ENCODE data around the gene REXO5. TPM values are rescaled to one million over a fixed set of nuclear protein-coding genes. Genes with fewer than 3 reads are reported as not detected.

Gene REXO5
- total and polyA plus RNA-seq, 9 donors: 0.73 to 7.6 (median 3.5) TPM

DNA sequence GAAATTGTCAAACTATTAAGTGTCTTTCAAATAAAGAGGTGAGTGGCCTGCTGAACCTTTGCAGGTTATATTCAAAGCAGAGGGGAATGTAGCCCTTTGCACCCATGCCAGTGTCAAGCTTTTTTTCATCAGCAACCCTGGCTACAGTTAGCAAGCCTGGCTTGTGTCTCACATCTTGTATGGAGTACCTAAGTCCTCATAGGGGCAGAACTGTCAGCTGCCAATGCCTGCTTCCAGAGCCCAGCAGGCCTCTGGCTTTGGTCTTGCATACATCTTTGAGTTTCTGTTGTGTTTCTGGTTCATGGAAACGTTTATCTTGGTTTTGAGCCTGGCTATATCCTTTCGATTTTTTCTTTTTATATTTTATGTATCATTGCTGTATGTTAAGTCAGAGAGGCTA, 26.8 kb downstream of the REXO5 start:
- H3K36me3 ChIP-seq: no peaks in the 10 kb centered on the region

DNA sequence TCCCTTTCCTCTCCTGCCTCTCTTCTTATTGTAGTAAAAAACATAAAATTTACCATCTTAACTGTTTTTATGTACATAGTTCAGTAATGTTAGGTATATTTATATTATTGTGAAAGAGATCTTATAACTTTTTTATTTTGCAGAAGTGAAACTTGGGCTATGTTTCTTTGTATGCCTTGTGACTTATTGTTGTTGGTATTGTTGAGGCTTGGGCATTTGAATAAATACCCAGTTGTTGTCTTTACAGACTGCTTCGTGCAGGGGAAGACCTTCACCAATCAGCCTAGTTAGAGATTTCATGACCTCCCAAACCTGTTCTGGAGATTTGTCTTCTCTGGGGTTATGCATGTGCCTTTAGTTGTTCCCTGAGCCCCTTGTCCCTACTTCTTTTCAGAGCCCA, 31.9 kb downstream of the REXO5 start:
- no peaks in the 10 kb centered on the region for H3K9me3 ChIP-seq
- no peak for TF ChIP-seq EP300 (IDR thresholded peaks at IDR 0.05)
- no peak for TF ChIP-seq POLR2A (IDR thresholded peaks at IDR 0.05)
- TF ChIP-seq, protein P1, sequence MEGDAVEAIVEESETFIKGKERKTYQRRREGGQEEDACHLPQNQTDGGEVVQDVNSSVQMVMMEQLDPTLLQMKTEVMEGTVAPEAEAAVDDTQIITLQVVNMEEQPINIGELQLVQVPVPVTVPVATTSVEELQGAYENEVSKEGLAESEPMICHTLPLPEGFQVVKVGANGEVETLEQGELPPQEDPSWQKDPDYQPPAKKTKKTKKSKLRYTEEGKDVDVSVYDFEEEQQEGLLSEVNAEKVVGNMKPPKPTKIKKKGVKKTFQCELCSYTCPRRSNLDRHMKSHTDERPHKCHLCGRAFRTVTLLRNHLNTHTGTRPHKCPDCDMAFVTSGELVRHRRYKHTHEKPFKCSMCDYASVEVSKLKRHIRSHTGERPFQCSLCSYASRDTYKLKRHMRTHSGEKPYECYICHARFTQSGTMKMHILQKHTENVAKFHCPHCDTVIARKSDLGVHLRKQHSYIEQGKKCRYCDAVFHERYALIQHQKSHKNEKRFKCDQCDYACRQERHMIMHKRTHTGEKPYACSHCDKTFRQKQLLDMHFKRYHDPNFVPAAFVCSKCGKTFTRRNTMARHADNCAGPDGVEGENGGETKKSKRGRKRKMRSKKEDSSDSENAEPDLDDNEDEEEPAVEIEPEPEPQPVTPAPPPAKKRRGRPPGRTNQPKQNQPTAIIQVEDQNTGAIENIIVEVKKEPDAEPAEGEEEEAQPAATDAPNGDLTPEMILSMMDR (IDR thresholded peaks at IDR 0.05): no peak
- no peak for DNase-seq
- no peaks in the 10 kb centered on the region for H3K36me3 ChIP-seq
- intact Hi-C loops (cut with DNase I): no loop called here
- WGBS, 3 donors: 77 to 85% (median 84%) methylated on average over 1 of the region's 1 CpG
- no peaks in the 10 kb centered on the region for H3K27me3 ChIP-seq
- no peaks in the 10 kb centered on the region for H3K4me1 ChIP-seq (ENCODE audit: insufficient read depth)
- no peak overlapping the region for H3K27ac ChIP-seq
- no peak overlapping the region for H3K4me3 ChIP-seq

More for the DNA sequence above, 26.8 kb downstream of the REXO5 start:
- intact Hi-C loops (cut with DNase I): no loop called here
- TF ChIP-seq EP300 (IDR thresholded peaks at IDR 0.05) (no peak), POLR2A (IDR thresholded peaks at IDR 0.05) (no peak)
- TF ChIP-seq, protein P1 (IDR thresholded peaks at IDR 0.05): no peak
- H3K27ac ChIP-seq: no peak overlapping the region
- H3K4me1 ChIP-seq (ENCODE audit: insufficient read depth): no peaks in the 10 kb centered on the region
- no peak overlapping the region for H3K4me3 ChIP-seq
- no peaks in the 10 kb centered on the region for H3K27me3 ChIP-seq
- no peaks in the 10 kb centered on the region for H3K9me3 ChIP-seq
- 82 to 84% (median 84%) methylated on average over 2 of the region's 2 CpGs for WGBS, 3 donors
- no peak for DNase-seq

DNA sequence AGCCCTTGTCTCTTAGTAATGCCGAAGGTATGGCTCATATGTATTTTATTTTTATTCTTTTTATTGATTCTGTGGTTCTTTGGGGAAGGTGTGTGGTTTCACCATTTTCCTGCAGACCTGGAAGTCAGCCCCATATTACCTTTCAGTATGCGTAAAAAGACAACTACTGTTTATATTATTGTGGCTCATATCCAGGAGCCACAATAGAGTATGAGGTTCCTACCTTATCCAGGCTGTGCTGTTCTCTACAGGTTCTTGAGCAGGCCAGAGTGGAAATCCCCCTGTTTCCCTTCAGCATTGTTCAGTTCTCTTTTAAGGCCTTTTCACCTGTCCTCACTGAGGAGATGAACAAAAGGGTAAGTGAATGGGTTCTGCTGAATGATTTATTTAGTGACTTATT, 33.2 kb downstream of the REXO5 start:
- no peak overlapping the region for H3K4me3 ChIP-seq
- H3K27me3 ChIP-seq: no peaks in the 10 kb centered on the region
- intact Hi-C loops (cut with DNase I): no loop called here
- TF ChIP-seq POLR2A (IDR thresholded peaks at IDR 0.05): no peak
- TF ChIP-seq EP300 (IDR thresholded peaks at IDR 0.05): no peak
- TF ChIP-seq, protein P1 (IDR thresholded peaks at IDR 0.05): no peak
- no peaks in the 10 kb centered on the region for H3K9me3 ChIP-seq
- DNase-seq: no peak
- no peak overlapping the region for H3K27ac ChIP-seq
- no peaks in the 10 kb centered on the region for H3K36me3 ChIP-seq
- 96 to 98% (median 96%) methylated on average over 2 of the region's 2 CpGs for WGBS, 3 donors
- H3K4me1 ChIP-seq (ENCODE audit: insufficient read depth): no peaks in the 10 kb centered on the region

DNA sequence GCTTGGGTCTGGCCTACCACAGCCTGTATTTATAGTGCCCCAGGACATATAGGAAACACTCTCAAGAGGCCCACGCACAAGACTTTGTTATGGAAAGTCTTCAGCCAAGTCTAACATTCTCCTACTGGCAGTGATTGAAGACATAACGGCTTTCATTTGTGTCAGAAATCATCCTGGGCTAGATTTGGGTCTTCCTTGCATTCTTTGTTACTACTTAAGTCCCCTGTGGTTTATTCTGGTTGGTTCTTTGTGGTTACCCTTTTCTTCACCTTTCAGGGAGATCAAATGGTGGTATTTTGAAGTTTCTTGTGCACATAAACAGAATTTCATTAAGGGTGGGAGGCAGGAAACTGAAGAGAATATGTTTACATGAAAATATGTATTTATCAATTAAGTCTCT, 37.7 kb downstream of the REXO5 start:
- no peak overlapping the region for H3K27ac ChIP-seq
- no peak for DNase-seq
- no peaks in the 10 kb centered on the region for H3K4me1 ChIP-seq (ENCODE audit: insufficient read depth)
- intact Hi-C loops (cut with DNase I): loop anchor here in 2 of 4 donors (10.0 kb wide), 2 partner anchors 241 to 311 kb away; partner anchors contain the start of genes DNAH3 (in 1 of the 2) and LDAF1 (in 1 of the 2)
- no peak overlapping the region for H3K4me3 ChIP-seq
- no peaks in the 10 kb centered on the region for H3K36me3 ChIP-seq
- TF ChIP-seq EP300 (IDR thresholded peaks at IDR 0.05) (no peak), POLR2A (IDR thresholded peaks at IDR 0.05) (no peak)
- TF ChIP-seq, protein P1 (IDR thresholded peaks at IDR 0.05): no peak
- no peaks in the 10 kb centered on the region for H3K27me3 ChIP-seq
- H3K9me3 ChIP-seq: no peaks in the 10 kb centered on the region
- 85 to 89% (median 88%) methylated on average over 2 of the region's 2 CpGs for WGBS, 3 donors

Measured in ovary (tissue), 9 donors.